GM18508 (cell line): ENCODE data around the gene TMEM170B.

Source experiments
- ATAC-seq: cut with Tn5 transposase; IDR thresholded peaks from one replicate; pipeline ENCODE4 v1.9.1; 2021; ENCODE audit warnings: moderate number of reproducible peaks; ENCODE audit not compliant: insufficient read depth, unreplicated experiment

Gene TMEM170B

GRCh38 chr6:11580686-11581405, 43.3 kb downstream of the TMEM170B start:
- no peak for ATAC-seq

- no peak for ATAC-seq
Observed at GRCh38 chr6:11584244-11584643, 46.7 kb downstream of the TMEM170B start.

- no peak for ATAC-seq
Observed at GRCh38 chr6:11585426-11586016, 48.0 kb downstream of the TMEM170B start.

DNA sequence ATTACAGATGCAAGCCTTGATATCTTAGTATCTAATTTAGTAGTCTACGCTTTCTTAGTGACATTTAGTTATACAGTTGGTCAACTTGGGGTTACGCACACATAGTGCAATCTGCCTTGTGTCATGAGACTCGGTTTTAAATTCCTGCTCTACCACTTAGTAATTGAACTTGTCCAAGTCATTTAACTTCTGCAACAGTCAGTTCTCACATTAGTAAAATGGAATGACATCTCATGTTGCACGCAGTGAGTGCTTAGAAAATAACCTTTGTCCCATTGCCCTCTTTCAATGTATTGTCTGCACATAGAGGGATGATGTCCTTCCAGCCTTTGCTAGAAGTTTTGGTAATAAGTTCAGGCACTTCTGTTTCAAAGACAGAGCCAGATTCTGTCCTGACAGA, 48.6 kb downstream of the TMEM170B start:
- ATAC-seq: no peak

GRCh38 chr6:11586536-11586935, 49.0 kb downstream of the TMEM170B start:
- ATAC-seq: no peak

- ATAC-seq: no peak
Observed at GRCh38 chr6:11589261-11589660, 51.7 kb downstream of the TMEM170B start.

GRCh38 chr6:11592294-11592906, 54.9 kb downstream of the TMEM170B start:
- ATAC-seq: no peak

- ATAC-seq: no peak
Observed at GRCh38 chr6:11593096-11593495, 55.5 kb downstream of the TMEM170B start.

- no peak for ATAC-seq
Observed at GRCh38 chr6:11595903-11596302, 58.4 kb downstream of the TMEM170B start.

GRCh38 chr6:11596640-11597237, 59.2 kb downstream of the TMEM170B start:
- no peak for ATAC-seq

- no peak for ATAC-seq
Observed at GRCh38 chr6:11598687-11599086, 61.1 kb downstream of the TMEM170B start.

GRCh38 chr6:11600251-11600650, 62.7 kb downstream of the TMEM170B start:
- no peak for ATAC-seq

GRCh38 chr6:11601776-11602605, 64.4 kb downstream of the TMEM170B start:
- ATAC-seq: no peak

- no peak for ATAC-seq
Observed at GRCh38 chr6:11604215-11604614, 66.7 kb downstream of the TMEM170B start.

DNA sequence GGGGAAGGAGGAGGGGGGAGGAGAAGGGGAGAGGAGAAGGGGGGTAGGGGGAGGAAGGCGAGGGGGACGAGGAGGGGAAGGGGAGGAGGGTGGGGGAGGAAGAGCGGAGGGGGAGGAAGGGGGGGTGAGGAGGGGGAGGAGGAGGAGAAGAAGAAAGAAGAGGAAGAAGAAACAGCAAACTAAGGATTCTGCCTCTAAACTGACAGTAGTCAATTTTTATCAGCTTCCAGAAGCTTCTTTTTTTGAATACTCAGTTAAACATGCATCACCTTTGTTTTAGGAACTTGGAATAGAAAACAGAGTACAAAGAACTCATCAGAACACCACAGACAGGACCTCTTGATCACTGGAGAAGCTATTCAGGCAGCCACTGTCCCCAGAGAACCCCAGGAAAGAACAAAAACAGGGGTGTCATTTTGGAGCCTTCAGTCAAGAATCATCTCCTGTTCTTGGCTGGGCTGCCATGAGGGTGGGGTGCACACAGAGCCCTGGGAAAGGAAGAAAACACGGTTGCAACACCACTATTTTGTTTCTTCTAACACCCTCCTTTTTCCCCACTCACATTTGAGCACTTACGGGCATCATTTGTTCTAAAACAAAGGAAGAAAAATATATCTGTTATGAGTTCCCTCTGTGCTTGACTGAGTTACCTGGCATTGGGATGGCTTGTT, 67.4 kb downstream of the TMEM170B start:
- ATAC-seq: no peak

- ATAC-seq: no peak
Observed at GRCh38 chr6:11605507-11605905, 68.0 kb downstream of the TMEM170B start.

DNA sequence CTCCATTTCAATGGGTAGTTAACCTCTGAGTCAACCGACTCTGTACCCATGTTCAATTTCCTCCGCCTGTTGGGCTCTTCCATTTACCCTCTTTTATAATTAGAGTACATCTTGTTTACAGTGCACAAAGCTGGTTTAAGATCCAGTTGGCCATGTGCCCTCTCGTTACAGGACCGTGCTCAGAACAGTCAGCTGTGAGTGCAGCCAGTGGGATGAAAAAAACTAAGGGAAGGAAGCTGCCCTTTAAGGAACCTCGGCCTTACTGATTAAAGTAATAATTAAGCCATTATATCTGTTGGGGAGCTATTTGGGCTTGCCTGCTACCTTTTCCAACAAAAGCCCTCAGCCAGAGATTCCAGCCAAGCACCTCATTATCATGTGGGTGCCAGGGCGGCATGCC, 68.8 kb downstream of the TMEM170B start:
- no peak for ATAC-seq

DNA sequence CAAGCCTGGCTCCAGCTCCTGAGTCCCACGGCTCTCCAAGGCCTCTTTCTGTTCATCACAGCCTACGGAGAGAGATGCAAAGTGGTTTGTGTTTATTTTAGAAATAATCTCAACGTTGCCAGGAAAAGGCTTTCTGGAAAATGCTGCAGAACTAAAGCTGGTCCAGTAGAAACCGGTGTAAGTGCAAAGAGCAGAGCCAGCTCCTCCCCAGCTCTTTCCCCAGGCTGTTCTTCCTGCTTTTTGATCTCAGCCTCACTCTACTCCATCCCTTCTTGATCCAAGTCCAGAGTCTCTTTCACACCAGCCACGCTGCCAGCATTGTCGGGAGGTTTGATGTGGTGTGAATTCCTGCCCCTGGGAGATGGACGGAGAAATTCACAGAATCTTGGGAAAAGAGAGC, 69.8 kb downstream of the TMEM170B start:
- no peak for ATAC-seq

- ATAC-seq: no peak
Observed at GRCh38 chr6:11608600-11609323, 71.2 kb downstream of the TMEM170B start.
